ENCODE results near the gene HSFX3. TPM values are rescaled to one million over a fixed set of nuclear protein-coding genes. Genes with fewer than 3 reads are reported as not detected.
"Not testable (repeated sequence)": the region's sequence is repeated elsewhere in the genome, so short reads cannot be mapped to it uniquely, and the experiment has no call there.

The HSFX3 gene, protein sequence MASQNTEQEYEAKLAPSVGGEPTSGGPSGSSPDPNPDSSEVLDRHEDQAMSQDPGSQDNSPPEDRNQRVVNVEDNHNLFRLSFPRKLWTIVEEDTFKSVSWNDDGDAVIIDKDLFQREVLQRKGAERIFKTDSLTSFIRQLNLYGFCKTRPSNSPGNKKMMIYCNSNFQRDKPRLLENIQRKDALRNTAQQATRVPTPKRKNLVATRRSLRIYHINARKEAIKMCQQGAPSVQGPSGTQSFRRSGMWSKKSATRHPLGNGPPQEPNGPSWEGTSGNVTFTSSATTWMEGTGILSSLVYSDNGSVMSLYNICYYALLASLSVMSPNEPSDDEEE
- total RNA-seq: not detected
- long read RNA-seq: 0 reads

DNA sequence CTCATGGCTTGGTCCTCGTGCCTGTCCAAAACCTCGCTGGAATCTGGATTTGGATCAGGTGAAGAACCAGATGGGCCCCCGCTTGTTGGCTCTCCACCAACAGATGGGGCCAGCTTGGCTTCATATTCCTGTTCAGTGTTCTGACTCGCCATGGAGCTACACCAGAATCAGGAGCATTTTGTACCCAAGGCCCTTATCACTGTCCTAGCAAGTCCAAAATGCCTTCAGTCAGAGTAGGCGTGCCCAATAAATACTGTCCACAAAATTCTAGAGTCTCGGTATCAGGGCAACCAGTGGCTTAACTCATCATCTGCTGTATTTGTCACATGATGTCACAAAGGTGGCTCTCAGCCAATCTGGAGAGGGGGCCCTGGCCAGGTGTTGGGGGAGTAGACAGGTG, at the start of gene HSFX3:
HSFX3 (minus strand) TSS at position 224 of the 400 bp plus-strand sequence; CDS start at position 152, 72 bp downstream.
- H3K27me3 ChIP-seq (ENCODE audit: low read depth); DNase-seq; H3K4me3 ChIP-seq; intact Hi-C loops (cut with DNase I); ATAC-seq; H3K4me1 ChIP-seq; H3K27ac ChIP-seq; H3K36me3 ChIP-seq; H3K9me3 ChIP-seq: not testable (repeated sequence)

- intact Hi-C loops (cut with DNase I); H3K4me1 ChIP-seq; DNase-seq; H3K9me3 ChIP-seq; H3K27me3 ChIP-seq (ENCODE audit: low read depth); ATAC-seq; H3K4me3 ChIP-seq; H3K36me3 ChIP-seq; H3K27ac ChIP-seq: not testable (repeated sequence)
These were observed 48.9 kb upstream of the HSFX3 start for GRCh38 chrX:149598603-149599002.

DNA sequence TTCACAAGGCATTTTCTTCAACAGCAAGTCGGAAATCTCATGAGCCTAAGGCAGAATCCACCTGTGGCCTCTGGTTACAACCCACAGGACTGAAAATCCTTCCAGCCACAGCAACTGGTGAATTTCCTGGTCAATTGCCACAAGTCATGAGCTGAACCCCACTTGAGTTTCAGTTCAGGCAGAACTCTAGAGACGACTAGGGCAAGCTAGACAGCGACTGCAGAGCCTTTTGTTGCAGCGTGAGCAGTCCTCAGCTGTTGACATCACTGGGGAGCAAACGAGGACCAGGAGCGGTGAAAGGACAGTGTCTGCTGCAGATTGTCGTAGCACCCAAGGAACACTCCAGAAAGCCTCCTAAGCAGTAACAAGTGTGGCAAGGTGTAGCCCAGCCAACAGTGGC, 46.2 kb upstream of the HSFX3 start:
- H3K27ac ChIP-seq; H3K4me1 ChIP-seq; DNase-seq; H3K27me3 ChIP-seq (ENCODE audit: low read depth); H3K4me3 ChIP-seq; ATAC-seq; intact Hi-C loops (cut with DNase I); H3K9me3 ChIP-seq; H3K36me3 ChIP-seq: not testable (repeated sequence)

DNA sequence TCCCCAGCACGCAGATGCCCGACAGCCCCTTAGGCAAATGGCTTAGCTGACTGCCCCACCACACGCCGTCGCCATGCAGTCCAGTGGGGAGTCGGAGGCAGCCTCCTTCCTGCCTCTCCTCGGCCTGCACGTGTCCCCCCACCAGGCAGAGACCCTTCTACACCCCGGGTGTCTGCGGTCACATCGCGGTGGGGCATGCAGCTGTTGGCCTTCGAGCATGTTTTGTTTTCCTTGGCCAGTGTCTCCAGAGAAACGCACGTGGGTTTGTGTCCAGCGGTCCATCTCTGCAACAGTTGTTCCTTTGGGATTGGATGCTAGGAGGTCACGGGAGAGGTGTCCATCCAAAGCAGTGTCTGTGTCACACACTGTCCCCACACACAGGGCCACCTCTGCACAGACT, 45.5 kb upstream of the HSFX3 start, which contains the start of gene HSFX2:
HSFX2 (minus strand) TSS at position 101 of the 400 bp plus-strand sequence. CDS start 614 bp downstream, outside the sequence.
- DNase-seq; H3K27me3 ChIP-seq (ENCODE audit: low read depth); ATAC-seq; intact Hi-C loops (cut with DNase I); H3K4me3 ChIP-seq; H3K9me3 ChIP-seq; H3K36me3 ChIP-seq; H3K4me1 ChIP-seq; H3K27ac ChIP-seq: not testable (repeated sequence)

DNA sequence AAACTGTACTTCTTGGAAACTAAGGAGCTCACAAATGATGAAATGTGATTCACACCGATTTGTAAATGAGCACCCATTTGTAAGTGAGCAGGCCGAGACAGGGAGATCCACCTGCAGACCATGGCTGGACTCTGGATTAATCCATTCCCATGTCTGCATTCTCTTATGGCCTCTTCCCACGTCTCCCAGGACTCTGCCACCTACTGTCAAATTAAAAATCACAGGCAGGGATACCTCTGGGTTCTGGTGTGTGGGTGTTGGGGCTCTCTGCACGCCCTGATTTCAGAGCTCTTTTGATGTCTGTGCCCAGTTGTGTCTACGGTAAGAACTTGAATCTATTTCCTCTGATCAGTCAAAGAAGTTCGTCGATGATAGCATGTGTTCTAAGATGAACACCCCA, 41.3 kb upstream of the HSFX3 start:
- DNase-seq; intact Hi-C loops (cut with DNase I); H3K4me3 ChIP-seq; H3K9me3 ChIP-seq; H3K4me1 ChIP-seq; H3K36me3 ChIP-seq; ATAC-seq; H3K27ac ChIP-seq; H3K27me3 ChIP-seq (ENCODE audit: low read depth): not testable (repeated sequence)

- DNase-seq; H3K27ac ChIP-seq; ATAC-seq; H3K36me3 ChIP-seq; H3K4me1 ChIP-seq; H3K9me3 ChIP-seq; intact Hi-C loops (cut with DNase I); H3K4me3 ChIP-seq; H3K27me3 ChIP-seq (ENCODE audit: low read depth): not testable (repeated sequence)
These were observed 37.6 kb upstream of the HSFX3 start, which contains the start of gene MAGEA9B for GRCh38 chrX:149587359-149587758. TSS of gene MAGEA9B (minus strand) at chrX:149587459. CDS start at chrX:149583179, 4,280 bp downstream.

GRCh38 chrX:149585631-149586030, 35.9 kb upstream of the HSFX3 start:
- H3K36me3 ChIP-seq; H3K9me3 ChIP-seq; H3K4me3 ChIP-seq; DNase-seq; intact Hi-C loops (cut with DNase I); H3K4me1 ChIP-seq; H3K27ac ChIP-seq; ATAC-seq; H3K27me3 ChIP-seq (ENCODE audit: low read depth): not testable (repeated sequence)

- ATAC-seq; intact Hi-C loops (cut with DNase I): not testable (repeated sequence)
These were observed 23.7 kb upstream of the HSFX3 start for GRCh38 chrX:149573456-149573855.

GRCh38 chrX:149572743-149573142, 23.0 kb upstream of the HSFX3 start:
- no peak for ATAC-seq
- Histone ChIP-seq H3K36me3 (no peaks in the 10 kb centered on the region), H3K27ac (no peak overlapping the region), H3K27me3 (ENCODE audit: low read depth) (no peaks in the 10 kb centered on the region), H3K4me1 (no peaks in the 10 kb centered on the region), H3K4me3 (no peak overlapping the region), H3K9me3 (no peaks in the 10 kb centered on the region)
- intact Hi-C loops (cut with DNase I): no loop called here
- TF ChIP-seq, protein P1, sequence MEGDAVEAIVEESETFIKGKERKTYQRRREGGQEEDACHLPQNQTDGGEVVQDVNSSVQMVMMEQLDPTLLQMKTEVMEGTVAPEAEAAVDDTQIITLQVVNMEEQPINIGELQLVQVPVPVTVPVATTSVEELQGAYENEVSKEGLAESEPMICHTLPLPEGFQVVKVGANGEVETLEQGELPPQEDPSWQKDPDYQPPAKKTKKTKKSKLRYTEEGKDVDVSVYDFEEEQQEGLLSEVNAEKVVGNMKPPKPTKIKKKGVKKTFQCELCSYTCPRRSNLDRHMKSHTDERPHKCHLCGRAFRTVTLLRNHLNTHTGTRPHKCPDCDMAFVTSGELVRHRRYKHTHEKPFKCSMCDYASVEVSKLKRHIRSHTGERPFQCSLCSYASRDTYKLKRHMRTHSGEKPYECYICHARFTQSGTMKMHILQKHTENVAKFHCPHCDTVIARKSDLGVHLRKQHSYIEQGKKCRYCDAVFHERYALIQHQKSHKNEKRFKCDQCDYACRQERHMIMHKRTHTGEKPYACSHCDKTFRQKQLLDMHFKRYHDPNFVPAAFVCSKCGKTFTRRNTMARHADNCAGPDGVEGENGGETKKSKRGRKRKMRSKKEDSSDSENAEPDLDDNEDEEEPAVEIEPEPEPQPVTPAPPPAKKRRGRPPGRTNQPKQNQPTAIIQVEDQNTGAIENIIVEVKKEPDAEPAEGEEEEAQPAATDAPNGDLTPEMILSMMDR (IDR thresholded peaks at IDR 0.05): no peak
- DNase-seq: no peak

More at GRCh38 chrX:149573456-149573855, 23.7 kb upstream of the HSFX3 start:
- not testable (repeated sequence) for H3K36me3 ChIP-seq; H3K9me3 ChIP-seq; H3K27me3 ChIP-seq (ENCODE audit: low read depth); H3K4me1 ChIP-seq; H3K27ac ChIP-seq; H3K4me3 ChIP-seq; DNase-seq

Data from lower lobe of right lung (tissue), 2 donors.